NOMO-1 treated with DMSO at 0.1 percent for 48 hours (cell line): ENCODE measurements around the gene TTC28.
"Not testable (repeated sequence)": the region's sequence is repeated elsewhere in the genome, so short reads cannot be mapped to it uniquely, and the experiment has no call there.

Experiments
- DNase-seq: peaks from one replicate; lab custom pipeline; 2025; ENCODE audit not compliant: unreplicated experiment; lab: John Stamatoyannopoulos, UW

Gene TTC28

GRCh38 chr22:28562324-28562723 lies 117.3 kb downstream of the TTC28 start:
- DNase-seq = no peak

- not testable (repeated sequence) for DNase-seq
Measured at GRCh38 chr22:28560743-28561101, 118.9 kb downstream of the TTC28 start.

GRCh38 chr22:28560046-28560742 lies 119.4 kb downstream of the TTC28 start:
- DNase-seq = peak; percentile 2

GRCh38 chr22:28557184-28557583 lies 122.5 kb downstream of the TTC28 start:
- DNase-seq = no peak

GRCh38 chr22:28553108-28553866 lies 126.4 kb downstream of the TTC28 start:
- DNase-seq = not testable (repeated sequence)

- DNase-seq = no peak
Measured at GRCh38 chr22:28548406-28548805, 131.2 kb downstream of the TTC28 start.

- DNase-seq = no peak
Measured at GRCh38 chr22:28547132-28547842, 132.4 kb downstream of the TTC28 start.

- DNase-seq = no peak
Measured at GRCh38 chr22:28544431-28544868, 135.2 kb downstream of the TTC28 start.

GRCh38 chr22:28542980-28543621 lies 136.5 kb downstream of the TTC28 start:
- no peak for DNase-seq

- DNase-seq = no peak
Measured at GRCh38 chr22:28541137-28541536, 138.5 kb downstream of the TTC28 start.

GRCh38 chr22:28538922-28539321 lies 140.7 kb downstream of the TTC28 start:
- DNase-seq = no peak

GRCh38 chr22:28530565-28530964 lies 149.1 kb downstream of the TTC28 start:
- not testable (repeated sequence) for DNase-seq

- not testable (repeated sequence) for DNase-seq
Measured at GRCh38 chr22:28529144-28529543, 150.5 kb downstream of the TTC28 start.

- no peak for DNase-seq
Measured at GRCh38 chr22:28521451-28521850, 158.2 kb downstream of the TTC28 start.

- DNase-seq = no peak
Measured at GRCh38 chr22:28514321-28514821, 165.3 kb downstream of the TTC28 start.

- not testable (repeated sequence) for DNase-seq
Measured at GRCh38 chr22:28512387-28512786, 167.3 kb downstream of the TTC28 start.

- DNase-seq = no peak
Measured at GRCh38 chr22:28507896-28508295, 171.7 kb downstream of the TTC28 start.

- DNase-seq = no peak
Measured at GRCh38 chr22:28506150-28506535, 173.5 kb downstream of the TTC28 start.

- DNase-seq = no peak
Measured at GRCh38 chr22:28505416-28506149, 174.1 kb downstream of the TTC28 start.

- no peak for DNase-seq
Measured at GRCh38 chr22:28500006-28500405, 179.6 kb downstream of the TTC28 start.
